Tibial nerve (tissue), 4 donors: ENCODE results near the gene GCHFR. TPM values are rescaled to one million over a fixed set of nuclear protein-coding genes. Genes with fewer than 3 reads are reported as not detected.
A peak's percentile ranks its signal among the peaks of the same experiment; 100 is the strongest.

Experiments
- DNase-seq, 2 donors: peaks; one replicate each; pipeline ENCODE4 v3.0.0-alpha.2; 2019; ENCODE audit warnings: low spot score in 2 of 2
- H3K27ac ChIP-seq, 4 donors: fragments of 200-600 bp; sonication (generic) in 3 of 4; one replicate each; pipeline ENCODE4 v1.5.1; 2017 to 2019; ENCODE audit warnings: mild to moderate bottlenecking in 1 of 4
- H3K27me3 ChIP-seq, 2 donors: fragments of 200-600 bp; sonication (generic) in 1 of 2; one replicate each; pipeline versions ENCODE4 v1.5.1 to v1.6.0; 2017 to 2019
- H3K36me3 ChIP-seq, 3 donors: fragments of 200-600 bp; sonication (generic); one replicate each; pipeline ENCODE4 v1.5.1; 2018 to 2019
- H3K4me1 ChIP-seq, 4 donors: fragments of 200-600 bp; sonication (generic) in 3 of 4; one replicate each; pipeline ENCODE4 v1.5.1; 2017 to 2019
- H3K4me3 ChIP-seq, 4 donors: fragments of 200-600 bp; sonication (generic) in 3 of 4; one replicate each; pipeline ENCODE4 v1.5.1; 2017 to 2019; ENCODE audit warnings: mild to moderate bottlenecking in 1 of 4, moderate library complexity in 1 of 4
- H3K9me3 ChIP-seq, 4 donors: fragments of 200-600 bp; sonication (generic) in 3 of 4; one replicate each; pipeline ENCODE4 v1.5.1; 2017 to 2019
- CTCF ChIP-seq, 5 experiments: fragments of 200-600 bp in 3 of 5; fragments of 450-650 bp in 2 of 5; sonication (generic) in 3 of 5; IDR thresholded peaks; one replicate each; pipeline ENCODE4 v1.5.1; 2016 to 2019; ENCODE audit warnings: antibody characterized with exemption in 5 of 5, mild to moderate bottlenecking in 3 of 5, moderate library complexity in 2 of 5
- EP300 ChIP-seq, 2 donors: sonication (generic); formaldehyde crosslinking; IDR thresholded peaks; one replicate each; pipeline ENCODE4 v1.6.1; 2017; ENCODE audit warnings: antibody characterized with exemption in 2 of 2, mild to moderate bottlenecking in 1 of 2
- POLR2A ChIP-seq, 2 donors: fragments of 450-650 bp; IDR thresholded peaks; one replicate each; pipeline ENCODE4 v1.6.1; 2017; ENCODE audit warnings: antibody characterized with exemption in 2 of 2, mild to moderate bottlenecking in 2 of 2, moderate library complexity in 2 of 2
- WGBS, 2 donors: methylation state at CpG; one replicate each; pipeline ENCODE4 v1.1.5; 2018; 5-methylcytosine and 5-hydroxymethylcytosine counted together
- total RNA-seq, 4 donors: library from RNA; depleted of rRNA; stranded (reverse); fragments of >200 nt; gene quantifications; one replicate each; pipeline ENCODE4 v1.1.0, GENCODE V29; 2016

Gene GCHFR
- total RNA-seq, 4 donors from 2014 or later, result 24.5 to 49.4 (median 44.1) TPM

- peaks cover 0 to 33% (median 13%) of the 10 kb centered on the region in 4 donors for H3K4me1 ChIP-seq
- H3K27me3 ChIP-seq, result no peaks in the 10 kb centered on the region
- H3K36me3 ChIP-seq, result peaks cover 0 to 22% (median 0%) of the 10 kb centered on the region in 3 donors
- H3K4me3 ChIP-seq, result no peak overlapping the region
- DNase-seq, result no peak
- no peaks in the 10 kb centered on the region for H3K9me3 ChIP-seq
- 91 to 95% methylated on average over 1 of the region's 1 CpG for WGBS, 2 donors
- H3K27ac ChIP-seq, result no peak overlapping the region
- no peak for TF ChIP-seq EP300 (IDR thresholded peaks at IDR 0.05)
- TF ChIP-seq POLR2A (IDR thresholded peaks at IDR 0.05), result no peak
- TF ChIP-seq CTCF (IDR thresholded peaks at IDR 0.05), result no peak
These were observed 39.8 kb downstream of the GCHFR start for GRCh38 chr15:40803688-40804087.

DNA sequence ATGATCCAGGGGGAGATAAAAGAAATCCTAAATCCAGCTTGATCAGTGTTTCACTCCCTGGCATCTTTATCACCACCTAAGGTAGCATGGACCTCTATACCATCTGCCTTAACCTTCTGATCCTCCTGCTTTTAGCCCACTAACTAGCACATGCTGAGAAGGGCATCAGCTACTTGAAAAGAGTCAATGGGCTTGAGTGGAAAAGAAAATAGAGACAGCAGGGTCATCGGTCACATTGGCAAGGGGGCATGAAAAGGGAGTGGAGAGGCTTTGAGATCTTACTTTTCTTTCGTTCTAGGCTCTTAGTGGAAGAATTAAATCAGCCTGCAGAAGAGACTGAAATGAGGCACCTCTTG is 42.8 kb downstream of the GCHFR start:
- DNase-seq, result no peak
- WGBS, 2 donors, result 2% methylated on average over 2 of the region's 2 CpGs
- Histone ChIP-seq H3K4me3 (peak overlapping the region; percentile 67 to 98 (median 93)), H3K27me3 (no peaks in the 10 kb centered on the region), H3K4me1 (peaks cover 0 to 36% (median 14%) of the 10 kb centered on the region in 4 donors), H3K27ac (peak overlapping the region; percentile 89 to 99 (median 94)), H3K9me3 (no peaks in the 10 kb centered on the region), H3K36me3 (peaks cover 0 to 40% (median 5%) of the 10 kb centered on the region in 3 donors)
- no peak for TF ChIP-seq CTCF (IDR thresholded peaks at IDR 0.05)
- no peak for TF ChIP-seq POLR2A (IDR thresholded peaks at IDR 0.05)
- TF ChIP-seq EP300 (IDR thresholded peaks at IDR 0.05), result no peak

DNA sequence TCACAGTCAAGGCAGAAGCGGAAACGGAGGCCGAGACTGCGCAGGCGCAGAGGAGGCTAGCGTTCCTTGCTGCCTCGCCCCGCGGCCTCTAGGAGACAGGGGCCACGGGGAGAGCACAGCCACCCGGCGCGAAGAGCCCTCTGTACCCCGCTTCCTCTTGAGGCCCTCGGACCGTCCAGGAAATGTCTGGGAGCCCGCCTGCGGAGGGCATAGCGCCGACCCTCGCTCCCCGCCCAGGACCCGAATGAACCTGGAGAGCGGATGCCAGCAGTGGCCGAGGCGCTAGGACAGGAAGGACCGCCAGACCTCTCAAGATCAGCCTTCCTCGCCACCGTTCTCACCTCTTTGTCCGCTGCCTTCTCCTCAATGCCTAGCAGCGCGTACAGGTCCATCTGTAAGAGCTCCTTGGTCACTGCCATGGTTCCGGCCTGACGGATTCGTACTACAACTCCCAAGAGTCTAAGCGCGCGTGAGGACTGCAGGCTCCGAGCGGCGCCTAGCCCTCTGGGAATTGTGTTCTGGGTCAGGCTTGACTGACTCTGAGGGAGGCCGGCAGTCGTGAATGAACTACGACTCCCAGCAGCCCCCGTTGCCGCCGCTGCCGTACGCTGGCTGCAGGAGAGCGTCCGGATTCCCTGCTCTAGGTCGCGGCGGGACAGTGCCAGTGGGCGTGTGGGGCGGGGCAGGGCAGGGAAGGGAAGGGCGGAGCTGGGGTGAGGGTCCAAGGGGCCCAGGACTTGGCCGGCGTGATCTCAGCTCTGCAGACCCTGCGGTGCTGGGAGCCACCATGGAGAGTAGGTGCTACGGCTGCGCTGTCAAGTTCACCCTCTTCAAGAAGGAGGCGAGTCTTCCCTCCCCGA is 43.4 kb downstream of the GCHFR start, which contains the start of the genes DNAJC17 and ZFYVE19:
TSS of gene DNAJC17 (minus strand) at position 446 of the 860 bp plus-strand sequence. CDS start at position 419, 27 bp downstream.
TSS of gene ZFYVE19 (plus strand) at position 62 of the 860 bp plus-strand sequence. CDS start at position 563, 501 bp downstream.
- DNase-seq, result peak; percentile 92 to 94
- Histone ChIP-seq H3K4me3 (peak within 1 kb of the TSS; percentile 67 to 98 (median 93)), H3K9me3 (no peaks in the 10 kb centered on the region), H3K4me1 (peaks cover 0 to 36% (median 14%) of the 10 kb centered on the region in 4 donors), H3K27me3 (no peaks in the 10 kb centered on the region), H3K27ac (peak within 1 kb of the TSS; percentile 89 to 99 (median 94)), H3K36me3 (peaks cover 0 to 43% (median 5%) of the 10 kb centered on the region in 3 donors)
- TF ChIP-seq EP300 (IDR thresholded peaks at IDR 0.05) (peak in 1 of 2 donors; percentile 87), POLR2A (IDR thresholded peaks at IDR 0.05) (peak in 1 of 2 donors; percentile 60), CTCF (IDR thresholded peaks at IDR 0.05) (peak in 2 of 5 experiments; percentile 34 to 43)
- WGBS, 2 donors, result 0 to 1% methylated on average over 40 to 64 of the region's 64 CpGs

GRCh38 chr15:40807888-40808461 is 44.1 kb downstream of the GCHFR start:
- WGBS, 2 donors, result 17 to 23% methylated on average over 19 of the region's 19 CpGs
- peak overlapping the region; percentile 67 to 98 (median 93) for H3K4me3 ChIP-seq
- H3K36me3 ChIP-seq, result peaks cover 0 to 42% (median 5%) of the 10 kb centered on the region in 3 donors
- H3K27me3 ChIP-seq, result no peaks in the 10 kb centered on the region
- H3K27ac ChIP-seq, result peak overlapping the region in 3 of 4 donors; percentile 47 to 99 (median 97)
- H3K9me3 ChIP-seq, result no peaks in the 10 kb centered on the region
- peaks cover 0 to 36% (median 14%) of the 10 kb centered on the region in 4 donors for H3K4me1 ChIP-seq
- TF ChIP-seq POLR2A (IDR thresholded peaks at IDR 0.05) (no peak), EP300 (IDR thresholded peaks at IDR 0.05) (no peak), CTCF (IDR thresholded peaks at IDR 0.05) (no peak)
- no peak for DNase-seq
